Neural progenitor cell (in vitro differentiated cells): Measurements from ENCODE around the gene SPRY2. TPM values are rescaled to one million over a fixed set of nuclear protein-coding genes. Genes with fewer than 3 reads are reported as not detected.
"Not testable (repeated sequence)": the region's sequence is repeated elsewhere in the genome, so short reads cannot be mapped to it uniquely, and the experiment has no call there.

ENCODE experiments used
- DNase-seq: peaks from one replicate; pipeline ENCODE4 v3.0.0-alpha.2; 2016; ENCODE audit warnings: low spot score
- H2AFZ ChIP-seq: fragments of 200-600 bp; sonication (generic); replicated peaks from 2 replicates; pipeline ENCODE4 v1.6.1; 2016; ENCODE audit warnings: antibody characterized with exemption
- H3F3A ChIP-seq: fragments of 200-600 bp; sonication (generic); 2 replicates; pipeline ENCODE4 v1.6.1; 2016; ENCODE audit warnings: antibody characterized with exemption, low read depth
- H3K27ac ChIP-seq: fragments of 200-600 bp; sonication (generic); 2 replicates; pipeline ENCODE4 v1.5.1; 2016; ENCODE audit warnings: mild to moderate bottlenecking
- H3K27me3 ChIP-seq: fragments of 200-600 bp; sonication (generic); 2 replicates; pipeline ENCODE4 v1.6.1; 2016; ENCODE audit warnings: mild to moderate bottlenecking, moderate library complexity
- H3K36me3 ChIP-seq: fragments of 200-600 bp; sonication (generic); 2 replicates; pipeline ENCODE4 v1.5.1; 2016
- H3K4me1 ChIP-seq: fragments of 200-600 bp; sonication (generic); 2 replicates; pipeline ENCODE4 v1.6.1; 2016; ENCODE audit warnings: mixed run types
- H3K4me2 ChIP-seq: fragments of 200-600 bp; sonication (generic); 2 replicates; pipeline ENCODE4 v1.6.1; 2016
- H3K4me3 ChIP-seq: fragments of 200-600 bp; sonication (generic); 2 replicates; pipeline ENCODE4 v1.5.1; 2016
- H3K79me2 ChIP-seq: fragments of 200-600 bp; sonication (generic); 2 replicates; pipeline ENCODE4 v1.6.1; 2016; ENCODE audit warnings: low read depth
- H3K9ac ChIP-seq: fragments of 200-600 bp; sonication (generic); 2 replicates; pipeline ENCODE4 v1.6.1; 2016
- H3K9me3 ChIP-seq: fragments of 200-600 bp; sonication (generic); 2 replicates; pipeline ENCODE4 v1.5.1; 2016; ENCODE audit warnings: low read depth
- H4K20me1 ChIP-seq: fragments of 200-600 bp; sonication (generic); 2 replicates; pipeline ENCODE4 v1.6.1; 2016; ENCODE audit warnings: low read depth
- H3K27ac Mint-ChIP-seq: 3 replicates; pipeline ENCODE4 v1.8.0; 2021; ENCODE audit warnings: mixed read lengths
- H3K27me3 Mint-ChIP-seq: 2 replicates; pipeline ENCODE4 v1.8.0; 2022; ENCODE audit warnings: low read depth, mild to moderate bottlenecking, inconsistent platforms, moderate library complexity, mixed read lengths; ENCODE audit not compliant: insufficient read depth
- H3K36me3 Mint-ChIP-seq: 3 replicates; pipeline ENCODE4 v1.8.0; 2021; ENCODE audit warnings: mixed read lengths
- H3K4me1 Mint-ChIP-seq: 3 replicates; pipeline ENCODE4 v1.8.0; 2021; ENCODE audit warnings: mixed read lengths
- H3K4me3 Mint-ChIP-seq: 3 replicates; pipeline ENCODE4 v1.8.0; 2021; ENCODE audit warnings: mild to moderate bottlenecking, moderate library complexity, mixed read lengths
- H3K9me3 Mint-ChIP-seq: 3 replicates; pipeline ENCODE4 v1.8.0; 2020; ENCODE audit warnings: mixed read lengths
- CTCF ChIP-seq: fragments of 200-600 bp; sonication (generic); IDR thresholded peaks from 2 replicates; pipeline ENCODE4 v1.5.1; 2017; ENCODE audit warnings: antibody characterized with exemption, mild to moderate bottlenecking
- EZH2 ChIP-seq: fragments of 200-600 bp; sonication (generic); IDR thresholded peaks from 2 replicates; pipeline ENCODE4 v1.6.1; 2017; ENCODE audit warnings: antibody characterized with exemption, mild to moderate bottlenecking, moderate library complexity
- EZH2phosphoT487 ChIP-seq: fragments of 200-600 bp; sonication (generic); IDR thresholded peaks from 2 replicates; pipeline ENCODE4 v1.6.1; 2017; ENCODE audit warnings: antibody characterized with exemption
- total RNA-seq: library from RNA; depleted of rRNA; stranded (reverse); fragments of >200 nt; gene quantifications from 2 replicates; pipeline ENCODE4 v1.2.3, GENCODE V29; 2015; ENCODE audit warnings: low replicate concordance

SPRY2 gene
- total RNA-seq, 1 donor from 2014 or later, result 17.2 TPM

- no peak overlapping the region for H3K27ac ChIP-seq
- no peaks in the 10 kb centered on the region for H3F3A ChIP-seq
- no peak overlapping the region for H2AFZ ChIP-seq
- Mint-ChIP-seq H3K4me1 (peaks cover 15% of the 10 kb centered on the region), H3K9me3 (peaks cover 22% of the 10 kb centered on the region), H3K27ac (no peak overlapping the region), H3K36me3 (peaks cover 17% of the 10 kb centered on the region), H3K27me3 (peaks cover 9% of the 10 kb centered on the region), H3K4me3 (no peak overlapping the region)
- TF ChIP-seq EZH2, result no peak
- no peak for TF ChIP-seq CTCF
- no peak for TF ChIP-seq EZH2phosphoT487
- H3K4me2 ChIP-seq, result no peak overlapping the region
- H3K27me3 ChIP-seq, result peaks cover 8% of the 10 kb centered on the region
- H3K4me1 ChIP-seq, result no peaks in the 10 kb centered on the region
- no peaks in the 10 kb centered on the region for H3K9me3 ChIP-seq
- no peaks in the 10 kb centered on the region for H4K20me1 ChIP-seq
- no peaks in the 10 kb centered on the region for H3K79me2 ChIP-seq
- H3K4me3 ChIP-seq, result no peak overlapping the region
- DNase-seq, result no peak
- H3K9ac ChIP-seq, result no peak overlapping the region
- no peaks in the 10 kb centered on the region for H3K36me3 ChIP-seq
Observed at GRCh38 chr13:80348750-80349149, 7.8 kb upstream of the SPRY2 start.

GRCh38 chr13:80348314-80348713 lies 7.4 kb upstream of the SPRY2 start:
- Mint-ChIP-seq H3K36me3 (peaks cover 17% of the 10 kb centered on the region), H3K27ac (no peak overlapping the region), H3K4me1 (peaks cover 19% of the 10 kb centered on the region), H3K4me3 (no peak overlapping the region), H3K27me3 (peaks cover 9% of the 10 kb centered on the region), H3K9me3 (peaks cover 22% of the 10 kb centered on the region)
- Histone ChIP-seq H3K36me3 (no peaks in the 10 kb centered on the region), H3K9me3 (no peaks in the 10 kb centered on the region), H3F3A (no peaks in the 10 kb centered on the region), H3K27ac (no peak overlapping the region), H3K9ac (no peak overlapping the region), H3K79me2 (no peaks in the 10 kb centered on the region), H4K20me1 (no peaks in the 10 kb centered on the region), H3K4me1 (no peaks in the 10 kb centered on the region), H3K4me3 (no peak overlapping the region), H2AFZ (no peak overlapping the region), H3K27me3 (peaks cover 13% of the 10 kb centered on the region), H3K4me2 (no peak overlapping the region)
- no peak for TF ChIP-seq CTCF
- no peak for TF ChIP-seq EZH2
- TF ChIP-seq EZH2phosphoT487, result no peak
- no peak for DNase-seq

- Mint-ChIP-seq H3K27me3 (peaks cover 7% of the 10 kb centered on the region), H3K27ac (peak overlapping the region; percentile 20), H3K36me3 (peaks cover 12% of the 10 kb centered on the region), H3K4me3 (no peak overlapping the region), H3K4me1 (peaks cover 23% of the 10 kb centered on the region), H3K9me3 (peaks cover 16% of the 10 kb centered on the region)
- Histone ChIP-seq H4K20me1 (no peaks in the 10 kb centered on the region), H3F3A (peaks cover 18% of the 10 kb centered on the region), H2AFZ (no peak overlapping the region), H3K9me3 (no peaks in the 10 kb centered on the region), H3K27me3 (peaks cover 17% of the 10 kb centered on the region), H3K9ac (no peak overlapping the region), H3K4me2 (no peak overlapping the region), H3K4me3 (no peak overlapping the region), H3K27ac (no peak overlapping the region), H3K79me2 (no peaks in the 10 kb centered on the region), H3K36me3 (no peaks in the 10 kb centered on the region), H3K4me1 (peaks cover 6% of the 10 kb centered on the region)
- TF ChIP-seq EZH2phosphoT487 (no peak), EZH2 (no peak), CTCF (no peak)
- no peak for DNase-seq
Observed at GRCh38 chr13:80345771-80346510, 5.0 kb upstream of the SPRY2 start.

- not testable (repeated sequence) for H3K9me3 ChIP-seq, H3K4me1 ChIP-seq, H3K27ac ChIP-seq, DNase-seq, H2AFZ ChIP-seq, H3K9ac ChIP-seq, H3K27ac Mint-ChIP-seq, H3K4me2 ChIP-seq, H3K4me3 ChIP-seq, H3K27me3 Mint-ChIP-seq, H3K36me3 ChIP-seq, H4K20me1 ChIP-seq, H3K4me3 Mint-ChIP-seq
- Mint-ChIP-seq H3K4me1 (peaks cover 23% of the 10 kb centered on the region), H3K9me3 (peaks cover 10% of the 10 kb centered on the region), H3K36me3 (peaks cover 14% of the 10 kb centered on the region)
- peaks cover 17% of the 10 kb centered on the region for H3K79me2 ChIP-seq
- H3K27me3 ChIP-seq, result peaks cover 17% of the 10 kb centered on the region
- peaks cover 36% of the 10 kb centered on the region for H3F3A ChIP-seq
Observed at GRCh38 chr13:80344032-80344431, 3.1 kb upstream of the SPRY2 start.
